Right ventricle myocardium superior (tissue), 1 donor: ENCODE results near the gene KLF3. TPM values are rescaled to one million over a fixed set of nuclear protein-coding genes. Genes with fewer than 3 reads are reported as not detected.

Source experiments
- ATAC-seq: fragments of 200-7000 bp; cut with Tn5 transposase; one replicate; pipeline ENCODE4 v1.9.1; 2020; ENCODE audit warnings: mild to moderate bottlenecking; ENCODE audit not compliant: poor library complexity
- DNase-seq: peaks from one replicate; pipeline ENCODE4 v3.0.0-alpha.2; 2020
- intact Hi-C: fragments of 100-400 bp; cut with DNase I; formaldehyde crosslinking; loops from one replicate; pipeline ENCODE4 v1.11.2; 2022
- total RNA-seq: library from RNA; stranded (reverse); fragmentation: NEBNext Ultra II Directional; extraction: Animal tissue kit (Norgen Biotek cat#: 25700); gene quantifications from one replicate; pipeline ENCODE4 v1.2.1, GENCODE V29; 2021
- donor health status: DM: no; HTN: yes; CAD: no; lungs with severe emphysema.

KLF3 gene
- total RNA-seq, 1 donor from 2014 or later: 16.5 TPM

- DNase-seq (no peak), ATAC-seq (no peak)
- intact Hi-C loops: no loop called here
Measured at GRCh38 chr4:38647101-38647819, 16.7 kb upstream of the KLF3 start.

GRCh38 chr4:38650133-38650532 is 13.9 kb upstream of the KLF3 start:
- ATAC-seq (no peak), DNase-seq (no peak)
- intact Hi-C loops: no loop called here

DNA sequence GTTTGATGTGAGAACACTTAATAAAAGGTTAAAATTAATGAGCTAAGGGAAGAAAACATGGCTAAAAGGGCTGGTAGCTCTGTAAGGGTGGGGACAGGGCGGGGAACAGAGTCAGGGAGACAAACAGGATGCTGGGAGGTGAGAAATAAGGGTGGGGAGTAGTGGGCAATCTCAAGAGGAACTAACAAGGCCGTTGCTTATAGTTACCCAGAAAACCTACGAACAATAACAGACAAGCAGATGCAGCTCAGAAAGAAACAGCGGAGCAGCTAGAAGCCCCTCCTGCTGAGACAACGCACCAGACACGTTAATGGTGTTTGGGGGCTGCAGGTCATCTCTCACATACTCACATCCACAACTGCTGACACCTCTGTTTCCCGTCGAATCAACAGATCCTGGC is 9.7 kb upstream of the KLF3 start:
- intact Hi-C loops: no loop called here
- no peak for DNase-seq
- ATAC-seq: no peak

GRCh38 chr4:38656111-38656510 is 7.9 kb upstream of the KLF3 start:
- DNase-seq (no peak), ATAC-seq (no peak)
- intact Hi-C loops: no loop called here

DNA sequence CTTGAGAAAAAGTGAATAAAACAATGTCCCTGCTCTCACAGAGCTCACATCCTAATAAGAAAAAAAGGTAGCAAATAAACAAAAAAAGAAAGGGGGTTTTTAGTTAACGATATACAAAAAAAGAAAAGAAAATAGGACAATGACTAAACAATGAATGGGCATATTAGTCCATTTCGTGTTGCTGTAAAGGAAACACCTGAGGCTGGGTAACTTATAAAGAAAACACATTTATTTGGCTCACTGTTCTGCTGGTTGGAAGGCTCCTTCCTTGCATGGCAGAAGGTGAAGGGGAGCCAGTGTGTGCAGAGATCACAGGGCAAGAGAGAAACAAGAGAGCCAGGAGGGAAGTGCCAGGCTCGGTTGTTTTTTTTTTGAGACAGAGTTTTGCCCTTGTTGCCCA is 4.7 kb upstream of the KLF3 start:
- no peak for ATAC-seq
- DNase-seq: no peak
- intact Hi-C loops: no loop called here

DNA sequence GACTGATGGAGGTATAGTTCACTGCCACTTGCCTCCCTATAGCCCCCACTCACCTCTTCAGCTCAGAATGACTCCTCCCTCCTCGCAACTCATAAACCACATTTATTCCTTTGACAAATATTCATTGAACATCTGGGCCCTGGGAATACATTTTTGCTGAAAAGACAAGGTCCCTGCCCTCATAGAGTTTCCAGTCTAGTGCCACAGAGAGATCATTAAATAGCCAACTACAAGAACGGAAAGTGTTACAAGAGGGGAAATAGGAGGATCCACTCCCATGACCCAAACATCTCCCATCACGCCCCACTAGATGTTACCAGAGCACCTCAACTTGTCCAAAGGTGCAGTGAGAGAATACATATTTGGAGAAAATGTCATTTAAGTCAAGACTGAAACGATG is 3.2 kb upstream of the KLF3 start:
- DNase-seq: no peak
- intact Hi-C loops: no loop called here
- no peak for ATAC-seq

DNA sequence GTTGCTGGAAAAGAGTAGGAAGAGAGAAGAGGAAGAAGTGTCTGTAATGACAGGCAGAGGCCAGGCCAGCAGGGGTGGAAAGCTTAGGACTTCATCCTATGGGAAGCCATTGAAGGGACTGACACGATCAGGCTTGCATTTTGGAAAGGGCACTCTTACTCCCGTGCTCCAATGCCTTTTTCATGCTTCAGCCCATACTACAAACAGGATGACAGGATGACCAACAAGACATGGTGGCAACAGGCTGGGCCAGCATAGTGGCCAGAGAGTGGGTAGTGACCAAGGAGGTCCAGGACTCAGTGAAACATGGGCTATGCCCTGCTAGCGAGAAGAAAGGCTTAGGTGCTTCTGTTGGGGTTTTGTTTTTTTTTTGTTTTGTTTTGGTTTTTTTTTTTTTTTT is 2.6 kb upstream of the KLF3 start:
- no peak for DNase-seq
- no peak for ATAC-seq
- intact Hi-C loops: no loop called here

GRCh38 chr4:38662522-38663089 is 1.4 kb upstream of the KLF3 start:
- ATAC-seq (peak; percentile 0), DNase-seq (no peak)
- intact Hi-C loops: no loop called here

DNA sequence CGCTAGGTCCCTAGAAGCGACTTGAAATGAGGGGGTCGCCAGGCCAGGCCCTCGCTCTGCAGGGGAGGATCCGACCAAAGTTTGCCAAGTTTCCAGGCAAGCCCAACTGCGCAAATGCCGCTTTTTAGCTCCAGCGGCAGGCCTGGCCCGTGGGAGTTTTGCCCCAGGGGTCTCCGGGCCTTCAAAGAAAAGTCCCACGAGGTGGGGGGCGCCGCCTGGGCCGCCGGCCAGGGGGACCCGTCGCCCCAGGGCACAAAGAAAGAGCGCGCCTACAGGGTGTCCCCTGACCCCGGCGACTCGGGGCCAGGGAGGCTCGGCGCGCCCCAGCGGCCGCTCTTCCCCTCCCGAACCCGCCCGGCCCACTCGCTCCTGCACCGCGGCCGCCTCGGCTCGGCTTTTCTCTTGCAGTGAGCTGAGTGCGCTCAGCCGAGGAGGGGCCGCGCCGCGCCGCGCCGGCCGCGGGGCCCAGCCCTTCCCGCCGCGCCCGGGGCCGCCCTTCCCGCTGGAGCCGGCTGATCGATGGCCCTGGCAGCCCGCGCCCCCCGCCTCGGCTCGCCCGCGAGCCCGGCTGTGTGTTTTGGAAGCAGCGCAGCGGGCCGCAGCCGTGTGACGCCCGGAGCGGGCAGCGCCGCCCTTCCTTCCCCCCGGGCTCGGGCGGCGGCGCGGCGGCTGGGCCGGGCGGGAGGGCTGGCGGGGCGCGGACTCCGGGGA is 754 bp upstream of the KLF3 start:
- peak; percentile 24 for ATAC-seq
- no peak for DNase-seq
- intact Hi-C loops: no loop called here

DNA sequence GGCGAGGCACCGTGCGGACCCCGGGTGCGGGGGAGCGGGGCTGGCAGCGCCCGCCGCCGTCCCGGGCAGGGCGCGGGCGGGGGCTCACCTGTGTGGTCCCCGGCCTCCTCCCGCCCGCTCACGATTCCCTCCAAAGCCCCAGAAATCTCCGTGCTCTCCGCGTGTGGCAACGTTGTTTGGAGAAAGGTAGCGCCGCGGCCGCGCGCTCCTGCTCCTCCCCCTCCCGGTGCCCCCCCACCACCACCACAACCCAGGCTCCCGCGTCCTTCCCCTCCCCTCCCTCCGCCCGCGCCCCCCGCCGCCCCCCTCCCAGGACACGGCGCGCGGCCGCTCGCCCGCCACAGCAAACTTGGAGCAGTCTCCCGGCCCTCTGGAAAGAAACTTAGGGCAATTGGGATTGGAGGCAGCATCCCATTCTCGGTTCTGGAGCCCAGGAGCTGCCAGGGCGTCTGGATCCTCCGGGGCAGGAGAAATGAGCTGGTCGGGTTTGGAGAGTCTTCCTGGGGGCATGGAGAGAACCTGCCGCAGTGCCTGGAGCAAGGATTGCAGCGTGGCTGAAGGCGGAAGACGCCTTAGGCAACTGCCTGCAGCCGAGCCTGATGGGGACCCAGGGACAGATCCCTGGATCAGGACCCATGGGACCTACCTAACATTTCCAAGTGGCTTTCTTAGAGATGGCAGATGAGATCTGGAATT is 855 bp downstream of the KLF3 start:
- peak; percentile 74 for DNase-seq
- ATAC-seq: peak; percentile 8
- intact Hi-C loops: no loop called here

GRCh38 chr4:38665551-38666411 is 1.8 kb downstream of the KLF3 start:
- no peak for DNase-seq
- no peak for ATAC-seq
- intact Hi-C loops: no loop called here

- ATAC-seq: no peak
- DNase-seq: no peak
- intact Hi-C loops: no loop called here
Measured at GRCh38 chr4:38666766-38667084, 2.7 kb downstream of the KLF3 start.

DNA sequence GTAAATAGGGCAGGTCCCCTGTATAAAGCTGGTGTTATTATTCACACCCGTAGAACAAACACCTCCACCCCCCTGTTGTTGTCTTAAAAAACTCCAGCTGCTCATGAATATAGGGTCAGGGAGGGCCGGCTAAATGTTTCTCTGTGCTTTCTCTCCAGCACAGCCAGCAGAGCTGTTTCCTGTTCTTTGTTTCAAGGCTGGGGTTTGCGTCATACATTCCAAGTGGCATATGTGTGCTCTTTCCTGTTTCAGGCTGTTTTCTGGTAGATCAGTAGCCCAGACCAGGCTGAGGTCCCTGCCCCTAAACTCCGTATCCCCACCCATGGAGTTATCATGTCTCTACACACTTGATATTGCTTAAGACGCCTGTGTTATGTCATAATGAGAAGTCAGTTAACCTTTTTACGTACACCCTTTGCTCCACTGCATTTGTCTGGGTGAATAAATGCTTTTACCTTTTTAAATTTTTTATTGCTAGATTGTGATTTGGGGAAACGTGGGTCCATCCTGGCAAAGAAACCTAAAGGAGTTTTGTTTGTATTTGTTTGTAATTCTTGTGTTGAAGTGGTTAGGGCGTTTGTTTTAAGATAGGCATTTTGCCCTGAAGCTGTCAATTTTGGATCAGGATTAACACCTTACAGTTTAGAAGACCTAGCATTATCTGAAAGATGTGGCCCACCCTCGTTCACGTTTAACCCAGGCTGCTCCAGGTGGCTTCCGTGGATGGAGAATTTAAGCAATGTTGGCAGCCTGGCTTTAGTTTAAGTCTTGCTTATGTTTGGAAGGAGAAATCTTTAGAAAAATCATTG is 3.3 kb downstream of the KLF3 start:
- peak; percentile 48 for ATAC-seq
- peak; percentile 73 for DNase-seq
- intact Hi-C loops: no loop called here

DNA sequence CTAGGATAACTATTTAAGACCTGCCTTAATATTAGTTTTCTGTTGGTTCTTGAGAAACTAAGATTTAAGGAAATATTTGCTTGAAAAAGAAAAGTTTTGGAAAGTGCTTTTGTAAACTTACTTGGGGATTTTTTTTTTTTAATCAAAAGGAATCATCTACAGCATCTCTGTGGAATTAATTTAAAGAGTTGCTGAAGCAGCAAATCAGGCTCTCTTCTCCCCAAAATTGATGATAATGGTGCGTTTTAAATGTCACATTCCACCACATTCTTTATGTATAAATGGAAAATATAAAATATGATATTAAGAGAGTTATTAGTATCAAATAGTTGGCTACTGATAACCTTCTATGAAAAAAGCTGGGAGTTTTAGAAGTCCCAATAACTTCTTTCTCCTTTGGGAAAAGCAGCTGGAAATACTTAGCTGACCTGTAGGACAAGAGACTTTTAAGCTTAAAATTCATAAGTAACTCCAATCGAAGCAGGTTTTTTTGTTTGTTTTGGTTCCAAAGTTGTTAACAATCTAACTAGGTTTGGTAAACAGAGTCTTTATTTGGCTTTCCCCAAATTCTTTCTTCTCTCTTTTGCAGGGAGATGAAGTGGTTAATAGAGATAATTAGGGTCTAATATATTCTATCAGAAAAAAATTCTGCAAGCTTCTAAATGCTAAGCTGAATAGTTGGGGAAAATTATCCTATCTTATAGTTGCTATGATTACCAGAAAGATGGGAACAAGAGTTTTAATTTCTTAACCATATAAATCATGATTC is 4.4 kb downstream of the KLF3 start:
- ATAC-seq (no peak), DNase-seq (no peak)
- intact Hi-C loops: no loop called here

DNA sequence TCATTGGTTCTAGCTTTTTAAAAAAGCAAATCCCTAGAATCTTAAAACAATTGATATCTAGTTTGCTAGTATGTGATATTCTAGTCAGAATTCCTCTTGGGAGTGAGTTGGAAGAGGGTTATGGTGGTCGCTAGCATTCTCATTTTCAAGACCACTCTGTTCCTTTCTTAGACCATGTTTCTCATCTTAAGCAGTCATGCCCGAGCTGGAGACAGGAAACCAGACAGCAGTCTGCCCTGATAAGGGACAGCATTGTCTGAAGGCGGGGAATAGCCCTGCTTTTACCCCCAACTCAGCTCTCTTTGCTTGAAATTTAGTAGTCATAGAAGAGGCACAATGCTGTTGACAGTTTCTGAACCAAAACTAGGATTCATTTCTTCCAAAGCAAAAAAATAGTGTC is 5.2 kb downstream of the KLF3 start:
- DNase-seq (no peak), ATAC-seq (no peak)
- intact Hi-C loops: no loop called here

DNA sequence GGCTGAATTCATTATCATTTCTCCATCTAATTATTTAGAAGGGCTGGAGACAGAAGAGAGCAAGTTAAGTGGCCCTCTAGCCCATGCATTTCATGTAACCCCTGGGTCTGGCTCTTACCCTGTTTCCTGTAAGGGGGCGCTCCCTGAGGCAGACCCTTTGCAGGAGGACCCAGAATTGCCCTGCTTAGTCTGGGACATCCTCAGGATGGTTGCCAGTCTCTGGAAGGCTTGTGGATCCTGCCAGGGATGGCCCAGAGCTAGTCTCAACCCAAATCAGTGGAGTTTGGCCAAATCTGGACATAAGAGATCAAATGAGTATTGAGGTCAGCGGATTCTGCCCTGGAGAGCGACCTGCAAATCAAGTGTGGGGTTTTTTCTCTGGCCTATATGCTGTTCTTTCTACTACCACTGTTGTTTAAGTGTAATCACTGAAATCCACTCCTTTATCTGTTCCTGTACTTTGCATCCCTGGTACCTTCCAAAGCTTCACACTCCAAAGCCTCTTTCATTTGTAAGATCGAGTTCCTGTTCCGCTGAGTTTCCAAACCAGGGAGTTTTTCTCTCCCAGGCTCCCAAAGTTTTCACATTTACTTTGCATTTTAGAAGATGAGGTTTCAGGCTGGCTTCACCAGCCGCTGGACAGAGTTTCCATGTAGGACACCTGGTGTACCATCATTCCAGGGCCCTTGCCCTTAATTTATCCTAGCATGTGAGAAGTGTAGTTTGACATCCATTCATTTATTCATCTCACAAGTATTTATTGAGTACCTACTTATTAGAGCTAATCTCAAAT is 6.3 kb downstream of the KLF3 start:
- ATAC-seq (no peak), DNase-seq (no peak)
- intact Hi-C loops: loop anchor here (5.0 kb wide), 2 partner anchors 348 to 608 kb away; no protein-coding TSS in a partner anchor
